Activated T-helper 17 cell treated with anti-CD3 and anti-CD28 coated beads, Interleukin-2, amount 50 U/mL, for 72 hours (primary cell): ENCODE measurements around the gene LINS1. TPM values are rescaled to one million over a fixed set of nuclear protein-coding genes. Genes with fewer than 3 reads are reported as not detected.

Source experiments
- ATAC-seq: fragments of 150-1000 bp; cut with Tn5 transposase; replicated peaks from 2 replicates; pipeline ENCODE4 v1.10.0; 2021; ENCODE audit warnings: mild to moderate bottlenecking, moderate library complexity
- H3K27ac Mint-ChIP-seq: one replicate; pipeline ENCODE4 v1.8.0; 2022; ENCODE audit warnings: mixed read lengths
- H3K27me3 Mint-ChIP-seq: one replicate; pipeline ENCODE4 v1.8.0; 2022; ENCODE audit warnings: mixed read lengths
- H3K36me3 Mint-ChIP-seq: one replicate; pipeline ENCODE4 v1.8.0; 2022; ENCODE audit warnings: low read depth, mild to moderate bottlenecking, mixed read lengths
- H3K4me1 Mint-ChIP-seq: one replicate; pipeline ENCODE4 v1.8.0; 2022; ENCODE audit warnings: mixed read lengths
- H3K4me3 Mint-ChIP-seq: one replicate; pipeline ENCODE4 v1.8.0; 2022; ENCODE audit warnings: mild to moderate bottlenecking, mixed read lengths
- H3K9me3 Mint-ChIP-seq: one replicate; pipeline ENCODE4 v1.8.0; 2022; ENCODE audit warnings: mixed read lengths
- total RNA-seq, 2 donors: library from RNA; stranded (reverse); gene quantifications; one replicate each; pipeline ENCODE4 v1.2.3, GENCODE V29; 2022

The LINS1 gene
- total RNA-seq, 2 donors from 2014 or later: 33.0 to 45.0 TPM

DNA sequence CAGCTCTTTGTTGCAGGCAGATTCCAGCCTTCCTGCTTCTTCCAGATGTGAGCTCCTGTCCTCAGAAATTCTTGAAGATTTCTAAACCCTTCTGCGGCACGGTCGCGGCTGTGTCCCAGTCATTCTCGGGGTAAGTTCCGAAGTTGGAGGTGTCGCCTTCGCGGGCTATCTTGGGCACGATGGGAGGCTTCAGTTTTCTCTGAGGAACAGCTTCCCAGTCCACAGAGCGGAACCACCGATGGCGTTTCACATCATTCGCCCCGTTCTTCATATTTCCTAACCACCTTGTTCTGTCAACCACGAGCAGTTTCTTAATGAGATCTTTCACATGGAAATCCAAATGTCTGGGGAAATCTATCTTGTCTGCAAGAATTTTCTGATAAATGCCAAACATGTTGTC is 48.5 kb downstream of the LINS1 start:
- no peaks in the 10 kb centered on the region for H3K9me3 Mint-ChIP-seq
- no peaks in the 10 kb centered on the region for H3K27me3 Mint-ChIP-seq
- H3K36me3 Mint-ChIP-seq: peaks cover 21% of the 10 kb centered on the region
- H3K27ac Mint-ChIP-seq: no peak overlapping the region
- no peaks in the 10 kb centered on the region for H3K4me1 Mint-ChIP-seq
- ATAC-seq: no peak
- H3K4me3 Mint-ChIP-seq: no peak overlapping the region

DNA sequence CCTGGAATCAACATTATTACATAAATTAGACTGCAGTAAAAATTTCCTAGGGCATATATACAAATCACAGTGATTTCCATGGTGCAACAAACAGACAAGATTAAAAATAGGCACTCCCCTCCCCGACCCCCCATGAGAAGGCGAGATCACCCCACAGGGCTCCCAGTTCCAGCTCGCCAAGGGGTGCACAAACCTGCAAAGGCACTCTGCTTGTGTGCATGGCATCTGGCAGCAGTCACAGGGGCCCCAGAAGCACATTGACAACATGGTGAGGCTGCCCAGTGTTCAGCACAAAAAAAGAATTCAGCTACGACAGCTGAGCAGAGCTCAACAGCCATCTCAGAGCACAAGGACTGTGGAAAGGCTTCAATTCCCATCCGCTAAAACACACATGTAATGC is 54.0 kb downstream of the LINS1 start:
- Mint-ChIP-seq H3K36me3 (peaks cover 7% of the 10 kb centered on the region), H3K4me1 (no peaks in the 10 kb centered on the region), H3K9me3 (no peaks in the 10 kb centered on the region), H3K4me3 (no peak overlapping the region), H3K27me3 (no peaks in the 10 kb centered on the region), H3K27ac (no peak overlapping the region)
- no peak for ATAC-seq

DNA sequence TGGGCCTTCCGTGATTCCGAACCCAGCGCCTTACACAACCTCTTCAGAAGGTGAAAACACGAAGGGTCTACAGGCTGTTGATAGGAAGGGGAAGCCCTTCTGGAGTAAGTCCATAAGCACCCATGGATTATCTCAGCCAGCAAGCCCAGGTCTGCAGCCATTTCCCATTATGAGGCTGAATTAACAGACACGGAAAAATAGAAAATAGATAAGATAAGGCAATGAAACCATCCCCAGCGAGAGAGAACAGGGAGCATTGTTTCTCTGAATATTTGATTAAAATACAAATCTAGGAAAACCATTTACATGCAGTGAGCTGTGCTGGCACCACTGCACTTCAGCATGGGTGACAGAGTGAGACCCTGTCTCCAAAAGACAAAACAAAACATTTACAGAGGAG is 57.0 kb downstream of the LINS1 start:
- Mint-ChIP-seq H3K9me3 (no peaks in the 10 kb centered on the region), H3K4me3 (no peak overlapping the region), H3K27ac (no peak overlapping the region), H3K36me3 (no peaks in the 10 kb centered on the region), H3K27me3 (no peaks in the 10 kb centered on the region), H3K4me1 (no peaks in the 10 kb centered on the region)
- ATAC-seq: no peak

DNA sequence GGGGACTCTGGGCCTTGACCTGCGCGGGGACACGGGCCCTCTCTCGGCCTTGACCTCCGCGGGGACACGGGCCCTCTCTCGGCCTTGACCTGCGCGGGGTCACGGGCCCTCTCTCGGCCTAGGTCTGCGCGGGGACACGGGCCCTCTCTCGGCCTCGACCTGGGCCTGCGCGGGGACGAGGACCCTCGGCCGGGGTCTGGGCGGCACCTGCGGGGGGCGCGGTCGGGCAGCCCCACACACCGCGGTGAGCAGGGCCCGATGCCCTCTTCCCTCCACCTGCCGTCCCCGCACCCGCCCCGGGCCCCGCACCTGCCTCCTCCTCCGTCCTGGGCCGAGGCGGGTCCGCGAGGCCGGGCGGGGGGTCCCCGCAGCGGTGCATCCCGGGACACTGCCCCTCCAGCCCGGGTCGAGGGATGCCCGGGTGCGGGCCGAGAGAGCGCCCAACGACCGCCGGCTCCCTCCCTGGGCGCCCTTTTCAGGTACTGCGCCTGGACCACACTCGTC is 57.6 kb downstream of the LINS1 start:
- no peak for ATAC-seq
- Mint-ChIP-seq H3K36me3 (no peaks in the 10 kb centered on the region), H3K4me1 (no peaks in the 10 kb centered on the region), H3K27ac (no peak overlapping the region), H3K9me3 (no peaks in the 10 kb centered on the region), H3K27me3 (no peaks in the 10 kb centered on the region), H3K4me3 (no peak overlapping the region)

DNA sequence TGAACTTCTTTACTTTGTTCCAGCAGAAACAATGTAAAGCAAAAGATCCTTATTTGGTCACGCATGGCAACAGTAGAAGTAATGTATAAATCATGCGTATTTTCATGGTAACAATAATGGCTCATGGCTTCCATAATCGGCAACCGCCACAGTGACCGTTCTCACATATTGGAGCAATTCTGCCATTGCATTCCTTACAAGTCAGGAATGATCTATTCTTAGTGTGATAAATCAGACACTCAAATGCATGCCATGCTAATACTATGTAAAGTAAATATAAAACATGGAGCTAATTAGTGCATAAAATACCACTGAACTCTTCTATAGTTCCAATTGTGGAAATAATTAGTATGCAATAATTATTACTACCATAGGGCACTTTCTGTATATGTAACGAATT is 59.7 kb downstream of the LINS1 start:
- Mint-ChIP-seq H3K9me3 (no peaks in the 10 kb centered on the region), H3K4me3 (no peak overlapping the region), H3K27ac (no peak overlapping the region), H3K27me3 (no peaks in the 10 kb centered on the region), H3K4me1 (no peaks in the 10 kb centered on the region), H3K36me3 (no peaks in the 10 kb centered on the region)
- no peak for ATAC-seq

DNA sequence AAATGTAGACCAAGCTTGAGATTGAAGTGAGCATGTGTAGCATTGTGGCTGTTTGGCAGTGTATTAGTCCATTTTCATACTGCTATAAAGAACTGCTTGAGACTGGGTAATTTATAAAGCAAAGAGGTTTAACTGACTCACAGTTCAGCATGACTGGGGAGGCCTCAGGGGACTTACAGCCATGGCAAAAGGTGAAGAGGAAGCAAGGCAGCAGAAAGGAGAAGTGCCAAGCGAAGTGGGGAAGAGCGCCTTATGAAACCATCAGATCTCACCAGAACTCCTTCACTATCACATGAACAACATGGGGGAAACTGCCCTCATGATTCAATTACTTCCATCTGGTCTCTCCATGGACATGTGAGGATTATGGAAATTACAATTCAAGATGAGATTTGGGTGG is 64.7 kb downstream of the LINS1 start:
- ATAC-seq: no peak
- H3K4me3 Mint-ChIP-seq: no peak overlapping the region
- no peaks in the 10 kb centered on the region for H3K4me1 Mint-ChIP-seq
- no peaks in the 10 kb centered on the region for H3K36me3 Mint-ChIP-seq
- H3K27ac Mint-ChIP-seq: no peak overlapping the region
- H3K9me3 Mint-ChIP-seq: no peaks in the 10 kb centered on the region
- no peaks in the 10 kb centered on the region for H3K27me3 Mint-ChIP-seq

DNA sequence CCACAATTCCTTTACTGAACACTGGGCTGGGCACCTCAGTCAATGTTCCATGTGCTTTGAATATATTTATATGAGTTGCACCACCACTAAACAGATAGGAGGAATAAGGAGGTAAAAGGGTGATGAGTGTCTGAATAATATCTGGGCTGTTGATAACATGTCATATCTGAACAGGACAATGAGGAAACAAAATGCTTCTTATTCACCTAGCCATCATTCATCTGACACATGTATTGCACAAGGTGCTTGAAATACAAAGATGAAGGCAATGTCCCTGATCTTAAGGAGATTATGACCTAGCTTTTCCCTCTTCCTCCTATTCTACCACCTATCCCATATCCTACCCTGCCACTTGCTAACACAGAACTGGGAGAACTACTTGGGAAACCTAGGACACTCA is 65.3 kb downstream of the LINS1 start:
- no peak for ATAC-seq
- Mint-ChIP-seq H3K9me3 (no peaks in the 10 kb centered on the region), H3K4me1 (no peaks in the 10 kb centered on the region), H3K27me3 (no peaks in the 10 kb centered on the region), H3K27ac (no peak overlapping the region), H3K36me3 (no peaks in the 10 kb centered on the region), H3K4me3 (no peak overlapping the region)

DNA sequence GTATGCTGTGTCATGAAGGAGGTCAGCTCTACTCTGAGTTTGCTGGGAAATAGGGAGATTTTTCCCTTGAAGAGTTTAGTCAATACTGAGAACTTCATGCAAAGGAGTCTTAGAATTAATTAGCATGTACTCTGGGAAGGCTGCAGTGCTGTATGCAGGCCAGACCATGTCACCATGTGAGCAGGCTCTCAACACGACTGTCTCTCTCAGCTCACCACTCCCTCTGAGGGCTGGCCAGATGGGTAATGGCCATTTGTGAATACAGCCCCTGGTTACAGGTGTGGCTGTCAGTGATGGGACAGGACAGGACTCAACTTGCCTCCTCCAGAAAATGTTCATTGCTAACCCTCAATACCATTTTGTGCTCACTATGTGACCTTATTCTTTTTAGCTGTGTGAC is 68.1 kb downstream of the LINS1 start:
- H3K9me3 Mint-ChIP-seq: no peaks in the 10 kb centered on the region
- no peak overlapping the region for H3K27ac Mint-ChIP-seq
- H3K4me3 Mint-ChIP-seq: no peak overlapping the region
- H3K36me3 Mint-ChIP-seq: no peaks in the 10 kb centered on the region
- no peaks in the 10 kb centered on the region for H3K27me3 Mint-ChIP-seq
- ATAC-seq: no peak
- no peaks in the 10 kb centered on the region for H3K4me1 Mint-ChIP-seq

DNA sequence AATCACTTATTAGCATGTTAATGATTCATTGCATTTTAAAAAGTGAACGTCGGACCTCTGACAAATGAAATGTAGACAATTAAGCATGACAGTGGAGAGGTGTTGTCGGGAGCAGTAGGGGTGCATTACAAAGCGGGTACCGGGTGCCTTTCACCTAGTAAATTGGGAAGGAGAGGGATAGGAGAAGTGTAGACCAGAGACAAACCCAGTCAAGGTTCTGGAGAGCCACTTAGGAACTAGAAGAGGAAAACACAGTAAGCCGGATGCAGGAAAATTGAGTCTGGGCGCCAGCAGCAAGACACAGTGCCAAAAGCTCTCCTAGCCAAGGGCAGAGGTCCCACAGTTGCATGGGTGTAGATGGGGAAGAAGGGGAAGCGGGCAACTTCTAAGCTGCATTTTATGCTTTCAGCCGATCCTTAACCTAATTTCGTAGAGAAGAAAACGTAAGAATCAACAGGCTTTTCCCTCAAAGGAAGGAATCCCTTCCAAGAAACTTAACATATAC is 70.1 kb downstream of the LINS1 start:
- no peaks in the 10 kb centered on the region for H3K4me1 Mint-ChIP-seq
- H3K4me3 Mint-ChIP-seq: no peak overlapping the region
- no peak for ATAC-seq
- H3K27ac Mint-ChIP-seq: no peak overlapping the region
- H3K9me3 Mint-ChIP-seq: no peaks in the 10 kb centered on the region
- H3K27me3 Mint-ChIP-seq: no peaks in the 10 kb centered on the region
- no peaks in the 10 kb centered on the region for H3K36me3 Mint-ChIP-seq

DNA sequence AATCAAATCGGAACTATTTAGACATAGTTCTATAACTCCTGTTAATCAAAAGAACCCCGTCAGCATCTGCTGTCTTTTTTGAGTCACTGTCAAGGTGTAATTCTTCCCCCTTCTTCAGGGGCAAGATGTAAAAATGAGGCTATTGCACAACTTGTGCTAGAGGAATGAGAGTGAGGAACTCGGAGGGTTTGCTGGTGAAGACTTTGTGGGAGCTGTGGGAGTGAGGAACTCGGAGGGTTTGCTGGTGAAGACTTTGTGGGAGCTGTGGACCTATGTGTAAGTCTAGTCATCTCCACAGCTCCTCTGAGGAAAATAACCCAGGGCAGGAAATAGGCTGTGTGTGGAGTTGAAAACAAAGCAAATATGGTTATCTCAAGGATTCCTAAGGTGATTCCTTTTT is 70.8 kb downstream of the LINS1 start:
- no peak overlapping the region for H3K4me3 Mint-ChIP-seq
- ATAC-seq: no peak

DNA sequence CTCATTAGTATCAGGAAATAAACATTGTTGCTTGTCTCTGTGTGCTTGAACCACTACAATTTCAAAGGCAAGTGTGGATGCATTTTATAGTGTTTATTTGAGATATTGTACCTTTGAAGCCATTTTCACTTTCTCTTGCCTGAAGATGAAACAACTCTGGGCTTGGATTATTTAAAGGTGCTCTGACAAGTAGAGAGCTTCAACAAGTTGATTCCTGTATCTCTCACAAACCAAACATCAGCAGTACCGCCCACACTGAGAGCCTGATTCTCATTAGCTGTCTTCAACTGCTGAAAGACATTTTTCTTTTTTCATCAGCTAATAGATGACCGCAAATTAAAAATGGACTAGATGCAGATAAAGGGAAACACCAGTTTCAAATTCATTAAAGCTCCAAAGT is 72.4 kb downstream of the LINS1 start:
- Mint-ChIP-seq H3K36me3 (no peaks in the 10 kb centered on the region), H3K27me3 (no peaks in the 10 kb centered on the region), H3K27ac (no peak overlapping the region), H3K9me3 (no peaks in the 10 kb centered on the region), H3K4me1 (no peaks in the 10 kb centered on the region), H3K4me3 (no peak overlapping the region)
- ATAC-seq: no peak

More for the DNA sequence above, 70.8 kb downstream of the LINS1 start:
- no peaks in the 10 kb centered on the region for H3K27me3 Mint-ChIP-seq
- no peaks in the 10 kb centered on the region for H3K4me1 Mint-ChIP-seq
- H3K9me3 Mint-ChIP-seq: no peaks in the 10 kb centered on the region
- H3K27ac Mint-ChIP-seq: no peak overlapping the region
- no peaks in the 10 kb centered on the region for H3K36me3 Mint-ChIP-seq

DNA sequence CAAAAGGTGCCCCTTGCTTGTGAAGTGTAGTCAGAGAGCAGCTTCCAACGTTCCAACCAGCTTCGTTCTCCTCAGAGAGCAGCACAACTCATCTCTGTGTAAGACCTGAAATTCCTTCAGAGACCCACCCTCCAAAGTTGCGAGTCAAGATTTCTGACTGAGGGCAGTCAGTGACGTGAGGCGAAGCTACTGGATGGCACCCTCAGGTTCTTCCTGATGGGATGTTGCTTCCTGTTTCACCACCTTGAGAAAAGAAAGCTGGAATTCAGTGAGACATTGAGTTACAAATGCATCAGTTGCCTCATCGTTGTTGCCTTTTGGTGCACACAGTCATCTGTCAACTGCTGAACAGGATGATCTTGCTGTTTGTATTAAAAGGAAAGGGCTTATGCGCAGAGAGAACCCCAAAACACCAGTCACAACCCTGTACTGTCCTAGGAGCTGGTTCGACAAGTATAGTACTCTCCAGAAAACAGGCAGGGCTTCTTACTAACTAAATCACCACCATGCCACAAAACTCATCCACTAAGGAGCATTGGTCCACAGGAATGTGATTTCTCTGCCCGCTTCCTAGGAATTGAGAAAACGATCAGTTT is 73.1 kb downstream of the LINS1 start, which contains the start of gene CERS3:
CERS3 (minus strand) TSS at position 118 of the 596 bp plus-strand sequence. CDS start 27,101 bp downstream, outside the sequence.
- ATAC-seq: no peak
- Mint-ChIP-seq H3K27ac (no peak within 1 kb of the TSS), H3K4me1 (no peaks in the 10 kb centered on the region), H3K4me3 (no peak within 1 kb of the TSS), H3K36me3 (no peaks in the 10 kb centered on the region), H3K9me3 (no peaks in the 10 kb centered on the region), H3K27me3 (no peaks in the 10 kb centered on the region)

DNA sequence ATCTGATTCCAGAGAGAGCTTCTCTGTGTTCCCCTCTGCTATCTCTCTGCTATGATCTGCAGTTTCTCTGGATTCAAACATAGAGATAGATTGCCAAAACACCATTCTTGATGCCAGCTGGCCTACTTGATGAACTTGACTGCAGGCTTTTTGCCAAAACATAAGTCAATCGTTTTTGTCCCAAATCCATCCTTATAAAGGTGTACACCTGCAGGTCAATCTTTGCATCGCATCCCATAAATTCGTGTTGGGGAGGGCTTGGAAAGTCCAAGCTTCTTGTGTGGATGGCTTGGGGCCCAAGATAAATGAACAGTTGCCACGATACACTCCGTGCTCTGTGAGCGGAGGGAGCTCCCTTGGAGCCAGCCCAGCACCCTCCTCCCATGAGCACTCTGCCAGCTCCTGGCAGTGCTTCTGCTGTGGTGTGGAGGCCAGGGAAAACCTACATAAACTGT is 75.9 kb downstream of the LINS1 start:
- no peaks in the 10 kb centered on the region for H3K9me3 Mint-ChIP-seq
- H3K4me3 Mint-ChIP-seq: no peak overlapping the region
- H3K27ac Mint-ChIP-seq: no peak overlapping the region
- no peaks in the 10 kb centered on the region for H3K36me3 Mint-ChIP-seq
- no peak for ATAC-seq
- peaks cover 2% of the 10 kb centered on the region for H3K4me1 Mint-ChIP-seq
- H3K27me3 Mint-ChIP-seq: no peaks in the 10 kb centered on the region

DNA sequence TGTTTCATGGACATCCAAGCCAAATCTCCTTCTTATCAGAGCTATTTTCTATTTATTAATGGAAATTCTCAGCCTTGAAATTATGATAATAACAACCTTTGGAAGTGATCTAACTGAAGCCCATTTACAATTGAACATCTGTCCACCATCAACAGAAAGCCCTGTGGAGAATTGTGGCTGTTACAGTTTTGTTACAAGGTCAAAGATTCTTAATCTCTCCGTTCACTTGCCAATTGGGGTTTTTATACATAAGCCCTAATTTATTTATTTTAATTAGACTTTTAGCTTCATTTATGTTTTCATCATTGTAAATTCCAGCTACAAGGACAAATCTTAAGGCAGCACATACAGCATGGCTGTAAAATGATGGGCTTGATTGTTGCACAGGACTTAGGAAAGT is 76.5 kb downstream of the LINS1 start:
- no peak overlapping the region for H3K4me3 Mint-ChIP-seq
- no peak overlapping the region for H3K27ac Mint-ChIP-seq
- no peaks in the 10 kb centered on the region for H3K36me3 Mint-ChIP-seq
- no peaks in the 10 kb centered on the region for H3K27me3 Mint-ChIP-seq
- no peaks in the 10 kb centered on the region for H3K9me3 Mint-ChIP-seq
- peaks cover 8% of the 10 kb centered on the region for H3K4me1 Mint-ChIP-seq
- ATAC-seq: no peak

DNA sequence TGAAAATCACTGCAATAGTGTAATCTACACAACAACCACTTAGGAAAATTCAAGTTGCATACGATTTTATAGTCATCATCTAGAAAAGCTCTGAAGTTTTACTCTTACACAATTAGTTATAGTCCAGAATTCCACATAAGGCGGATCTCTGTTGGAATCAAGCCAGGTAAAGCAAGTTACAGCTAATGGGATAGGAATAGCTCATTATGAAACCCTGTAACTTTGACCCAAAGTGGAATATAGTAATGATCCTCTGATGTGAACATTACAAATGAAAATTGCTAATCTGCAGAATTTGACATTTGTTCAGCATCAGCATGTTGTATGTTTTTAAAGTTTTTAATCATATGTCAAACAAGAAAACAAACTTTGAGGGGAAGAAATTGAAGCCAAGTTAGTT is 77.7 kb downstream of the LINS1 start:
- Mint-ChIP-seq H3K27ac (no peak overlapping the region), H3K27me3 (no peaks in the 10 kb centered on the region)

More for the DNA sequence above, 77.7 kb downstream of the LINS1 start:
- Mint-ChIP-seq H3K9me3 (no peaks in the 10 kb centered on the region), H3K36me3 (no peaks in the 10 kb centered on the region), H3K4me1 (peaks cover 10% of the 10 kb centered on the region), H3K4me3 (no peak overlapping the region)
- ATAC-seq: no peak
